Medulla oblongata (tissue), 1 donor: ENCODE measurements around the gene SAP30L.
A peak's percentile ranks its signal among the peaks of the same experiment; 100 is the strongest.

Source experiments
- DNase-seq: peaks from one replicate; pipeline ENCODE4 v3.0.0-alpha.2; 2015; ENCODE audit errors: extremely low spot score

Gene SAP30L

DNA sequence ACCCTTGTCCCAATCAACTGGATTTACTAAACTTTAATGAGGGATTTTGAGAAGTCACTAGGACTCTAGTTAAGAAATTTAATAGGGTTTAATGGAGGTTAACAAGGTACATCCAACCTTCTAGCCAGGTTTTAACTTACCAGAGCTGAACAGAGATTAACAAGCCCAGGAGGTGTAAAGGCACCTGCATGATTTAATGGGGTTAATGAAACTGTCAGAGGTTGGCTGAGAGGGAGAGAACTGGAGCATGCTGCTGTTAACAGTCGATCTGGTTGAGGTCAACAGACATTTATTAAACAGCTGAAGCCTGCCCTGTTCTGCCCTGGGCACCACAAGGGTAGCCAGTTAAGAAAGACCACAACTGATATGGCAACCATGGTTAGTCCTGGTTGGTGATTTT lies 18.6 kb downstream of the SAP30L start:
- DNase-seq: no peak

DNA sequence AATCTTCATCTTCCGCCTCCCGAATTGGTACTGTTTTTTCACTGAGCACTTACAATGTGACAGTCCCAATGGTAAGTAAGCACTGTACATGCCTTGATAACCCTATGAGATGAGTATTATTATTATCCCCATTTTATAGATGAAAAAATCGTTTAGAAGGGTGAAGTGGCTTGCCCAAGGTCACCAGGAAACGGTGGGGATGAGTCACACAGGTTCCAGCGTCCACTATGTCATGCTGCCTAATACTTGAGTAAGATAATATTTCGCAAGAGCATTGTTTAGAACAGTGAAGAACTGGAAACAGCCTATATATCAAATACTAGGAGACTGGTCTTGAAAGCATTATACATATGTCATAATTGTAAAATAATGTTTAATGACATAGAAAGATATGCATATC lies 19.4 kb downstream of the SAP30L start:
- no peak for DNase-seq

DNA sequence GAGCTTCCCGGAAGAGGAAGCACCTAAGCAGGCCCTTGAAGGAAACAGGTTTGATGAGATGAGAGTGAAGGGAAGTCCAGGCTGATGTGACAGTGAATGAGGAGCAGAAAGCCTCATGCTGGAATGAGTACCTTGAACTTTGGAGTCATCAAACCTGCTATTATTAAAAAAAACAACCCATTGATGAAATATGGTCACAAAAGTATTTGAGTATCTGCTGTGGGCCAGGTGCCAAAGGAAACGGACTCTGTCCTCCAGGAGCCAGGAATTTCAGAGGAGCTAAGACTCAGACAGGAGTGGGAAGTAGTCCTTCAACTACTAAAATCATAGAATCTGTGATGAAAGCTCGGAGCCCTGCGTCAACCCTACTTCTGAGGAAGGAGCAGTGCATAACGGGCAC lies 20.4 kb downstream of the SAP30L start:
- DNase-seq: no peak

DNA sequence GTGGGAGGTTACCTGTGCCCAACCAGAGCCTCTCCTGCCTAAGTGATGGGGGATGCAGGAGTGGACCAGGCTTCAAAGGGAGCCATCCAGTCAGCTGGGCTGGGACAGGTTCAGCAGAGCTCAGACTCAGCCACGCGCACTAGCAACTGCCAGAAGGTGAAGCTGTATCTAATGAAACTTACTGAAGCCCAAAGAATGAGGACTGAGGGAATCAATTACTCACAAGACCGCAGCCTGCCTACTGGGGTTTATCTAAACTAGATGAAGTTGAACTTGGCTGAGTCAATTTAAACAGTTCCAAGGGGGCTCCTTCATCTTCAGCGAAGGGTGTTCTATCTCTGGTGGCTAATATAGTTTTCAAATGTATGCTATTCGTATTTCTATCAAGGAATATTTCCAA lies 20.9 kb downstream of the SAP30L start:
- DNase-seq: no peak

DNA sequence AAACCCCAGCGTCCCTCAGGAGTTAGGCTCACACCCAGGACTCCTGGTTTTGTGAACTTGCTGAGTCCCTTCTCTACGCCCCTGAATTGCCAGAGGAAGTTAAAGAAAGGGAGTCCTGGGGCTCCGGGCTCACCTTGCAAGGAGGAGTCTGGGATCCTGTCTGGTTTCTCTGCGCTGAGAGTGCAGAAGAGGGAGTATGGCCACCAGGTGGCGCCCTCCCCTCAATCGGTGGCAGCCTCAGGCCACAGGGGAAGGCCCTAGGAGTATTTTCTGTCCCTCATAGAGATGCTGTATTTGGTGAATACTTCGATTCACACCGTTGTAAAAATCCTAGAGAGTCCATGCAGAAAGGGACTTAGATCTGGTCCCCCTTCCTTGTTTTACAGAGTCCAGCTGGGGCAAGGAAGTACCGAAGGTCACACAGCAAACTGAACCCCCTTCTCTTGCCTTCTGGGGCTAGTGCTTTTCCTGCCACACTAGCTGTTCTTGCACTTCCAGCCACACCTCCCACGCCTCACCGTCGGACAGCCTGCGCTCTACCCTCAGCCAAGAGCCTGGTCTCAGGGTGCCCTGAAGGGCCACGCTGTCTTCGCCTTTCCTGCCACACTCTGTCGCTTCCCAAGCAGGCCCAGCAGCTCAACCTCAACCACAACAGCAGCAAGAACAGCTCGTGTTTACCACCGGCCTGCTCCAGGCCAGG lies 22.0 kb downstream of the SAP30L start:
- DNase-seq: peak; percentile 65

DNA sequence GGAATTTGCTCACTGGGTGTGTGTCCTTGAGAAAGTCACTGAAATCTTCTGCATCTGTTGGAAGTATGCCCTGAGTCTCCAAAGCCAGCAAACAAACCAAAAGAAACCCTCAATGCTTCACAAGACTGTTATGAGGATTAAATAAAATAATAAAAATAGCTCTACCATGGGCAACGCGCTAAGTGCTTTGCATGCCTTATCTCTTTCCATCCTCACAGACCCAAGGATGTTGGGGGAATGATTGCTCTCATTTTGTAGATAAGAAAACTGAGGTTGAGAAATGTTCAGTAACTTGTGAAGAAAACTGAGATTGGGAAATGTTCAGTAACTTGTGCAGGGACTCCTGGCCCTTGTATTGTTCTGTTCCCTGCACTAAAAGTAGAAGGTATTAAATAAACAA lies 24.3 kb downstream of the SAP30L start:
- no peak for DNase-seq

DNA sequence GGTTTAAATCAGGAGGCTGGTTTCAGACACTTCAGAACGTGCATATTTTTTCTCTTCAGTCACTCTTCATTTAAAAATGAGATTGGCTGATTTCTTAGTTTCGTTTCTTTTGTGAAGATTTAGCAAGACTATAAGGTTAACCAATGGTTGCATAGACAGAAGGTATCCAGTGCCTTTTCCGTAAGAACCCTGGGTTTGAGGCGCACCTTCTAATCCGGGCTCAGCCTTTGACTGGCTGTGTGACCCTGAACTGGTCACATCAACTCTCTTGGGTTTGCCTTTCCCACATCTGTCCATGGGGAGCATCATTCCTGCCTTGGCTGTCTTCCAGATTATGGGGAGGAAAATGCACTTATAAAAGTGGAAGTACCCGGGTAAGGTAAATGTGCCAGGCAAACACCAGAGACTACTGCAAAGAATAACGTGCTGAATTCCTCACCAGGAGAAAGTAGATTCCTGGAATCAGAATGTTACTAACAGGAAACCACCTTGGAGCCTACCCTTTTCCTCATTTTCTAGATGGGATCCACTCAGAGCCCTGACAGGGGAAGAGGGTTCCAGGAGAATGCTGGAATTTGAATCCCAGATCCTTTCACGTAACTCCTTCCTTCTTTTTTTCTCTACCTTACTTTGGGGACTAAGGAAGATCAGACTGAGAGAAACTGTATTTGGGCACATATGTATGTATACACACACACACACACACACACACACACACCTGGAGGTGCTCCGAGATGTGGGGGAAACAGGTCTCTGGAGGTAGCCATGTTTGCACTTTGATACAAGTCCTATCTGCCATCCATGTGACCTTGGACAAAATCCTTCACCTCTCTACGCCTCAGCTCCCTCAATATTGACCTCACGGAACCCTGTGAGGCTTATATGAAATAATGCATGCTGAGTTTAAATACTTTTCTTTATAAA lies 25.4 kb downstream of the SAP30L start:
- no peak for DNase-seq

DNA sequence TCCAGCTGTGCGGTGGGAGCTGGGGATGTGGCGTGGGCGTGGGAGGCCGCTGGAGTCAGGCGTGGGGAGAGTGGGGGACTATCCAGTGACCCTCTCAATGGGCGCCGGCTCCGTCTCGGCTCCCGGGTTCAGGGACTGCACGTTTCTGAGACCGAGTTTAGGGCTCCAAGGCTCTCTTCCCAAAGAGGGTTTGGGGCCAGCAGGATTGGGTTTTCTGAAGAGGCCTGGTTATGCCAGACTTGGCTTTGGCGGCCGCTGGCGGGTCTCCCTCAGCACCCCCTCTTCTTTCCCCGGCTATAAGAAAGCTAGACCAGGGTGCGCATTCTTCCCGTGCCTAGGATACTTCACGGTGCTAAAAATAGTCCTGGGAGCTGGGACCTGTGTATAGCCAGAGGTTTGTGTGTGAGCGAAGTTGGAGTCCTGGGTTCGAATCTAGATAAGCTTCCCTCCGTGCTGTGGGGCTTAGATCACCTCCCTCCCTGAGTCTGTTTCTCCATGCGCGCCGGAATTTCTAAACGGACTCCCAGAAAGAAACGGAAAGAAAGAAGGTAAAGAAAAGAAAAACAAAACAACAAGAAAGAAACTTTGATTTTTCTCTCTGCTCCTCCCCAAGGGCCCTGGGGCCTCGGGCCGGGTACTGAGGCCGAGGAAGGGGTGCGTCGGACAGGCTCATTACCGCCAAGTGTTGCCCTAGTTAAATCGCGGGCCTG lies 27.2 kb downstream of the SAP30L start:
- DNase-seq: no peak

DNA sequence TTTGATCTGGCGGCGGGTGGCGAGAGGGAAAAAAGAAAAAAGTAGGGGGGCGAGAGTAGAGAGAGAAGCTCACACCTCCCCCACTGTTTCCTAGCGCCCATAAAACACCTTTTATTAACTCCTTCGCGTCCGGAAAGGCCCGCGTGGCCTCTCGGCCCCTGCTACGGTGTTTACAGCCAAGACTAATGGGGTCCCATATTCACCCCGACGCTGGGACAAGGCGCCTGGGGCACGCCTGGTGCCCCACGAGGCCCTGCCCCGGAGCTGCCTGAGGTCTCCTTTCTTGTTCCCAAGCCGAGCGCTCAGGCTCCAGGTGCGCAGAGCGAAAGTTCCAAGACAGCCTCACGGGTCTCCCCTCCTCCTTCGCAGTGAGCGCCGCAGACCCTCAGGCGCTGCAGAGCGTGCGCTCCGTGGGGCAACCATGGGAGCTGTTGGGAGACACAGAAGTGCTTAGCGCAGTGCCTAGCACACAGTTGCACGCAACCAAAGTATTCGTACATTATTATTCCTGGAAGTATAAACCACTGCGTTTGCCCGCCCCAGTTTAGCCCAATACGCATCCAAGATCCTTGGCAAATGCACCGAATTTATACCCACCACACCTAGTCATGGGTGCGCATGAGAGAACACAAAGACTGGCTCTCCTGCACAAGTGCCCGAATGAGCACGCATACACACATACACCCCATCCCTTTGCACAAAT lies 27.9 kb downstream of the SAP30L start:
- DNase-seq: no peak

DNA sequence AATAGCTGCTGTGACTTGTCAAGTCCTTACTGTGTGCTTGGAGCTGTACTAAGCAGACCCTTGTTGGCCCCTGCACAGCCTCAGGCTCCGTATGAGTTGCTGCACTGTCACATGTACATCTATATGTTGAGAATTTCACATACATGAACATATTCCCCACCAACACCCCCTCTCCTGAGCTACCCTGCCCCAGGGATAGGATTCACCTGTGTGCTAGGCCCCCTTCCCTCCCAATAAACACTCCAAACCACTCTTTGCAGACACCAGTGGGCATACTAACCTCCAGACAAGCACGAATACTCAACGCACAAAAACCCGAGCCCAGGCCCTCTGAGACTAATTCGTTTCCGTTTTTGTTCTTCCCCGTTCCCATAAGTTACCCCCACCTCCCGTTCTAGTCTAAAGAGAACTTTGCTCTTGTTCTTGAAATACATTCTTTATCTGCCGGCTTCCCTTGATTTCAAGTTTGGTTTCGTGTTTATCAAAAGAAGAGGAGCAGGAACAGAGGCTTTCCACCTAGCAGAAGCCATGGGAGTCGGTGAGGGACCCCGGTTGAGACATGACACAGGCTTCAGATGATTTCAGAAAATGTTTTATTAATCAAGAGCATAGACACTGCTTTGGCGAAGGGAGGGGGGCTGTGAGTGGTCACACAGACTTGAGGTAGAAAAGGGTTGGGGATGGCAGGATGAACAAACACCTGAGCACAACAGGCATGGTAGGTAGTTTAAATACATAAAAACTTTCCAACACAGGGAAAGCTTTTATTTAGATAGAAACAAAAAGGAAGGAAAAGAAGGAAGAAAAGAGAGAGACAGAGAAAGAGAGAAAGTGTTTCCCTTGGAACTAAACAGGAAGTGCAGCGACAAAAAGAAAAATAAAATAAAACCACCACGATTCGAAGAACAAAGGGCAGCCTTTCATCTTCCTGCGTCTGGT lies 28.9 kb downstream of the SAP30L start:
- DNase-seq: no peak

DNA sequence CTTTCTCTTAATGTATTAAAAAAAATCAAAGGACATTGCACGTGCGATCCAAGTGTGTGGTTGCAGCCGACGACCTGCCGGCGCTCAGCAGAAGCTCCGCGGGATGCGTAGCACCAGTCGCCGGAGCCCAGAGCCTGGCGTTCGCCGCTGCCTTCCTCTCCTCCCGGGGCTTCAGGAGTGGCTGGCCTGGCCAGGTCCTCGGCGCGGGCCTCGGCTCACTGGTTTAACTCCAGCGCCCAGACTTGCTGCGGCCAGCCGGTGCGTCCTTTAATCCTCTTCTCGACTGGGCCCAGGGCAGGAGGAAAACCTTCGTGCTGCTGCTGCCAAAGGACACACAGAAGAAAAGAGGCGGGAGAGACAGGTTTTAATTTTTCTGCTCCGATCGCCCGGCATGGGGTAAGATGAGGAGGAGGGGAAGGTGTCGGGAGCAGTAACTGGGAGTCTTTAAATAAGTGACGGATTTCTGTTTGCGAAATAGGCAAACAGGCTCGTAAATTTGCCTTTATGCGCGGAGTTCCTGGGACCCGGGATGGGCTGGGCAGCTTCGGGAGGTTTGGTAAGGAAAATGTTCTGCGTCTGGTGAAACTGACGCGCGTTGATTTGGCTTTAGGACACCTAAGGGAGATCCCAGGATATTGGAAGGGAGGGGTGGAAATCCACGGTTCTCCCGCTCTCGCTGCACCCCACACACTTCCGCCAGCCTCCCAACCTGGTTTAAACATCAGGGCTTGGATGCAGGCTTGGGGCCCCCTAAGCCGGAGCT lies 30.0 kb downstream of the SAP30L start:
- DNase-seq: no peak

DNA sequence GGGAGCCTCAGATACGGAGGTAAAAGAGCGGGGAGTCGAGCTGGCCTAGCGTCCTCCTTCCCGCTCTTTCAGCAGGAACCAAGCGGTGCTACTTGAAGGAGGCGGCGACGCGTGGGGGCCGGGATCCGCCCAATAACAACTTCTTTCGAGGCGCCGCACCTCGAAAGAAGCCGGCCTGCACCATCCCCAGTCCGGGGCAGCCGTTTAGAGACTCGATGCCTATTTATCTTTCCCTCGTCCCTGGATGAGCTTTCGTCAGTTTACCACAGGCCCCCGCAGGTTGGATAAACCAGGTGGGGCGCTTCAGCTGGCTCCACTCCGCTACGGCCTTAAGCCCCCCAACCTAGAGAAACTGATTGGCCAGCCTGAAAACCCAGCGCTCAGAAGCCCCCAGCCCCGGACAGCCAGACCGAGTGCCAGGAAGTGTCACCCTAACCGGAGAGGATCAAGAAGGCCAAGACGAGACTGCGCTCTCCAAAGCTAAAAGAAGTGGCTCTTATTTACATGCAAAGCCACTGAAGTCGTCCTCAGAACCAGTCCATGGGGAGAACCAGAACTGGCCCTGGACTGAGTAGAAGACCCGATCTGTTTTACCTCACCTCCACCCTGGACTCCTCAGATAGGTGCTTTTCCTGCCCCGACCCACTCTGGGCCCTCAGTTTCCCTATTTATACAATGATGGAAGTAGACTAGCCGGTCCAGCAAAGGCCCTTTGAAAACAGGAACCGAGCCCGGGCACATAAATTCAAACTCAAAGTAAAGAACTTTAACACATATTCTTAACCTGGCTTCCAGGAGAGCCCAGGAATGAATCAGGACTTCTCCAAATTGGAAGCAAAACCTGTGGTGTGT lies 30.8 kb downstream of the SAP30L start:
- no peak for DNase-seq

DNA sequence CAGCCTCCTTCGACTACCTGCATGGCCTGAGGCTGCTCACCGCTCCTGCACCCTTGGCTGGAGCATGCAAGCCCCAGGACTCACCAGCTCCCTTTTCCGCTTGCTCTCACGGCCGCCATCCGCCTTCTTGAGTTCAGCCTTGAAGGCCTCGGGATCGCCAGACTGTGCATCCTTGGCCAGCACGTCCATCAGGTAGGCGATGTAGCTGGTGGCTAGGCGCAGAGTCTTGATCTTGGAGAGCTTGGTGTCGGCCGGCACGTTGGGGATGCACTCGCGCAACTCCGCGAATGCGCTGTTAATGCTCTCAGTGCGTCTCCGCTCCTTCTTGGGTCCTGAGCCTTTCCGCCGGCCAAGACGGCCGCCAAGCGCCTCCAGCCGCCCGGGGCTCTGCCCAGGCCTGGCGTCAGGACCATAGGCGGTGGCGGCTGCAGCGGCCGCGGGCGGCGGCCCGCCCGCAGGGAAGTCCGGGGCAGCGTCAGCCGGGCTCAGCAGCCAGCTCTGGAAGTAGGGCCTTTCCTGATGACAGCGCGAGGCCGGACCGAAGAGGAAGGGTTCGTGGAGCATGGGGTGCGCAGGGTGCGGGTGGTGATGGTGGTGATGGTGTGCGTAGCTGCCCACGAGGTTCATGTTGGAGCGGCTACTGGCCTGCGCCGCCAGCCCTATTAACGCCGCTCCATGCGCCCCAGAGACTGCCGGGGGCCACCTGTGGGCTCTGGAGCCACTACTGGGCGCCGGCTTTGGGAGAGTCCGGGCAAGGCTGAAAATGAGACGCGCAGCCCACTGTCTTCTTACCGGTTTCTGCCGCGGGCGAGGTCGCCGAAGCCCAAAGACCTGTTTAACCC lies 31.8 kb downstream of the SAP30L start:
- no peak for DNase-seq

DNA sequence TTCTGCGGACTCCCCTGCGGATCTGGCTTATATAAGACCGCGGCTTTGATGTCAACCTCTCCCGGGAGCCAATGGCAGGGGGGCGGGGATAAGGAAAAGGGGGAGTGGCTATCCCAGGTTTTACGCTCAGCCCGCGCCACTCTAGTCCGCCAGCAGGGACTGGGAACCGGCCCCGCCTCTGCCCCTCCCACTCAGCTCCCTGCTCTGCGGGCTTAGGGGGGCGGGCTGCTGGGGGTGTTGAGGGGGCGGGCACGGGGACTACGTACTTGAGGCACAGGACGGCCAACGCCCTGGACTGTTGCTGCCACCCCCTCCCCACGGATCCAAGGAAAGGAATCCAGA lies 32.4 kb downstream of the SAP30L start, which contains the start of gene HAND1:
TSS of gene HAND1 (minus strand) at position 4 of the 342 bp plus-strand sequence. CDS start 219 bp downstream, outside the sequence.
- DNase-seq: no peak

DNA sequence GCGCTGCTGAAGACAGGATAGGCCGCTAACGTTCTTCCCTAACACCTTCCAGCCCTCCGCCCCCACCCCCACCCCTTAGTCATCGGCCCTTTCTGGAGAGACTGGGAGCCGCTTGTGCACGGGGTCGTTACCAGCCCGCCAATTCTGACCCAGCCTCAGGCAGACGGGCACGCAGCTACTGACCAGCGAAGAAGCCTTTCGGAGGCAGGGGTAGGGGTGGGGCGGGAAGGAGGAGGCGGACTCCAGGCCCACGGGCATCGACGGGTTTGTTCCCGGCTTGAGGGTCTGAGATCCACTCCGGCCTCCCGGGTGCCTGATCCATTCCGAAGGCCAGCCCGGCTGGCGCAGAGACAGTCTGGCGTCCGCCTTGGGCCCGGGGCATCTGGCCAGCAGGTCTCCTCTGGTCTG lies 33.0 kb downstream of the SAP30L start:
- no peak for DNase-seq

DNA sequence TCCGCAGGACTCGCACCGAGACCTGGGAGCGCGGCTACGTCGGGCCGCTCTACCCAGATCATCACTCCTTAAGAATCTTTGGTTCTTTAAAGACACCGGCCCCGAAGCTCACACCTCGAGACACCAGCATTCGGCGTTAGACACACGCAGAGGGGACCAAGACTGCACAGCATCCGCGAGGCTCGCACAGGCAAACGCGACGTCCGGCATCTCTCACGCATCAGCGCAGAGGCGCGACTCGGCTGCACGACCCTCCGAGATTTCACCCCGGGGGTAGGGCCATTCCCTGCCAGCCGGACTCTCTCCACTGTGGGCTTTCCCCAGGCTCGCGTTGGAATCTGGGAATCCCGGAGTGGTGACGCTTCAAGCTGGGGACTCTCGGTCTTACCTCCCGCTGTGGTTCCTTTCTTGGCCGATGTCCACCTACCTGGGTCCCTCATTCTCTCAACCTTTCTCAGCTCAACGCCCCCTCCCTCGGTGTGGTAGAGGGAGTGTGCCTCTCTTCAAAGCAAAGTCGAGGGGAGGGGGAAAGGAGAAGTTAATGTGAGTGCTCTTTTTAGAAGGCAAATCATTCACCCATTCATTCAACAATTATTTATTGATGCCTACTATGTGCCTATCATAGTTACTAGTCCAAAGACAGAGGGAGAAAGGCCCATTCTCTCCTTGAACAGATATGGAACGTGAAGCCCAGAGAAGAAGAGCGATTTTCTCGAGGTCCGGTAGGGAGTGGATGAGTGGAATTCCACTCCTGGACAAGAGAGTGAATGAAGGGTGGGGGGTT lies 33.6 kb downstream of the SAP30L start:
- no peak for DNase-seq
